ENCODE results near the gene B3GALNT1. TPM values are rescaled to one million over a fixed set of nuclear protein-coding genes. Genes with fewer than 3 reads are reported as not detected.

B3GALNT1 gene
- total RNA-seq, 2 donors from 2014 or later: 1.4 TPM; not detected in 1

- Mint-ChIP-seq H3K4me3 (no peak overlapping the region), H3K36me3 (ENCODE audit: low read depth) (no peaks in the 10 kb centered on the region), H3K27ac (no peak overlapping the region), H3K4me1 (peaks cover 3% of the 10 kb centered on the region), H3K27me3 (no peaks in the 10 kb centered on the region)
- ATAC-seq (no peak), DNase-seq (no peak)
- H3K9me3 ChIP-seq (ENCODE audit: control insufficient read depth, low read length, poor library complexity, severe bottlenecking): no peaks in the 10 kb centered on the region
Observed at GRCh38 chr3:161070252-161070930, 34.8 kb downstream of the B3GALNT1 start.

DNA sequence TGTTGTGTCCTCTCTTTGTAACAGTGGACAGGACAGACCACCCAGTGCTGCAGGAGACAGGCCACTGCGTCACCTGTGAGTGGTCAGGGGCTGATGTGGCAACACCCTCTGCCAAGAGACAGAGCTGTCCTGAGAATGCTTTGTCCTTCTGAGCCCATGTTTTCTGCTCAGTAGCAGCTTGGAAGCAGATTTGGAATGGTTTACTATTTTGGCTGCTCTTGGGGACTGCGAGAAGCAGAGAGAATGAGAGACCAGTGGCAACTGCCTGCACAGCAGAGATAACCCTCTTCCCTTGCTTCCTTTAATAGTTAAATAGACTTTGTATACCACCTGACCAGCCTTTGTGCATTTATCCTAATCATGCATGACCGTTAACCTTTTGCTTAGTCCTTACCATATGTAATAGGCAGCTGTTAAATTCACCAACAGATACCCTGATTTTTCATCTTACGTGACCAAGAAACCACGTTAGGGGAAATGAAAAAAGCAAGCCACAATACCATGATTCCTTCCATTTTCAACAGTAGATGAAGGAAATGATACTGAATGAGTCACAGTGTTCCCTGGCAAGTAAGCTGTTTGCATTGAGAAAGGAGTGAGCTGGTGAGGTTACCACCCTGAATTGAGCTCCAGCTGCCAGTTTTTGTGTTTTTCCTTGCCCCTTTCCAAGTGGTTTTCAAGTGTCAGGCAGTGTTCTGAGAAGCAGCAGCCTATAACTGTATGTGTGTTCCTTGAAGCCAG lies 35.5 kb downstream of the B3GALNT1 start:
- no peak overlapping the region for H3K27ac Mint-ChIP-seq
- no peak overlapping the region for H3K4me3 Mint-ChIP-seq
- H3K9me3 ChIP-seq (ENCODE audit: control insufficient read depth, low read length, poor library complexity, severe bottlenecking): no peaks in the 10 kb centered on the region
- H3K4me1 Mint-ChIP-seq: peaks cover 3% of the 10 kb centered on the region
- DNase-seq (no peak), ATAC-seq (no peak)
- H3K36me3 Mint-ChIP-seq (ENCODE audit: low read depth): no peaks in the 10 kb centered on the region
- no peaks in the 10 kb centered on the region for H3K27me3 Mint-ChIP-seq

DNA sequence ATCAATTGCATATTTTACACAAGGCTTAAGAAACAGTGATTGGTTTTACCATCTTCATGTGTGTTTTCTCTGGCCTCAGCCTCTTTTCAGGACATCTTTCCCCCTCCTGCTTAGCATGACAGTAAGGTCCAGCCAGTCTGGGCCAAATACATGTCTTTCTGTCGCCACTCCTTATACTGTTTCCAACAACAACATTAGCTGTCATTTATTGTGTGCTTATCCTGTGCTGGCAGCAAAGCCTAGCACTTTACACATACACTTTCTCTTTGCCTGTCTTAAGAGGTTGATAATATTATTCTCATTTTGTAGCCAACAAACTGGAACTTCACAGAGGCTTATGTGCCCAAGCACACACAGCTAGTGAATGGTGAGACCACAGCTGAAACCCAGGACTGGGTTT lies 37.8 kb downstream of the B3GALNT1 start:
- no peak for DNase-seq
- Mint-ChIP-seq H3K4me3 (no peak overlapping the region), H3K36me3 (ENCODE audit: low read depth) (no peaks in the 10 kb centered on the region), H3K27me3 (no peaks in the 10 kb centered on the region), H3K27ac (no peak overlapping the region), H3K4me1 (no peaks in the 10 kb centered on the region)
- H3K9me3 ChIP-seq (ENCODE audit: control insufficient read depth, low read length, poor library complexity, severe bottlenecking): no peaks in the 10 kb centered on the region
- ATAC-seq: no peak

GRCh38 chr3:161066930-161067329 lies 38.2 kb downstream of the B3GALNT1 start:
- Mint-ChIP-seq H3K36me3 (ENCODE audit: low read depth) (no peaks in the 10 kb centered on the region), H3K4me1 (no peaks in the 10 kb centered on the region), H3K4me3 (no peak overlapping the region), H3K27ac (no peak overlapping the region), H3K27me3 (no peaks in the 10 kb centered on the region)
- ATAC-seq: no peak
- no peak for DNase-seq
- H3K9me3 ChIP-seq (ENCODE audit: control insufficient read depth, low read length, poor library complexity, severe bottlenecking): no peaks in the 10 kb centered on the region

DNA sequence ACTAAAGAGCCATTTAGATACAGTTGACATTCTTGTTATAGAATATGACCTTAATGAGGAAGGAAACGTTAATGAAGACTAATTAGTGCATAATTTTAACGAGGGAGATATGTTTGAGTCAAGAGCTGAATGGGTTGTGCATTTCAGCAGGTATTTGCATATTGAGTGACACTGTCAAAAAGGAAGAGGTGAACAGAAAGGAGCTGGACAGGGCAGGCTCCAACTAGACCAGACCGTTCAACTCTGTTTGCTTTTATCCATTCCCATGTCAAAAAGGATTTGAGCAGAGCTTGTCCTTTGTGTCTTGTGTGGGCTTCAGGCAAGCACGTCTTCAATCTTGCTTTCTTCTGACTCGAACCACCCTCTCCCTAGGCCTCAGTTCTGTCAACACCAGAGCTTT lies 40.7 kb downstream of the B3GALNT1 start:
- Mint-ChIP-seq H3K27ac (no peak overlapping the region), H3K4me3 (no peak overlapping the region), H3K36me3 (ENCODE audit: low read depth) (no peaks in the 10 kb centered on the region), H3K27me3 (no peaks in the 10 kb centered on the region), H3K4me1 (no peaks in the 10 kb centered on the region)
- ATAC-seq (no peak), DNase-seq (no peak)
- no peaks in the 10 kb centered on the region for H3K9me3 ChIP-seq (ENCODE audit: control insufficient read depth, low read length, poor library complexity, severe bottlenecking)

- ATAC-seq: no peak
- H3K27ac Mint-ChIP-seq: no peak overlapping the region
Observed at GRCh38 chr3:161054860-161055604, 50.1 kb downstream of the B3GALNT1 start.

GRCh38 chr3:161051856-161052255 lies 53.3 kb downstream of the B3GALNT1 start:
- ATAC-seq (no peak), DNase-seq (no peak)
- Mint-ChIP-seq H3K27ac (no peak overlapping the region), H3K36me3 (ENCODE audit: low read depth) (no peaks in the 10 kb centered on the region), H3K4me1 (no peaks in the 10 kb centered on the region), H3K27me3 (no peaks in the 10 kb centered on the region), H3K4me3 (no peak overlapping the region)
- no peaks in the 10 kb centered on the region for H3K9me3 ChIP-seq (ENCODE audit: control insufficient read depth, low read length, poor library complexity, severe bottlenecking)

More at GRCh38 chr3:161054860-161055604, 50.1 kb downstream of the B3GALNT1 start:
- H3K4me1 Mint-ChIP-seq: no peaks in the 10 kb centered on the region
- no peak overlapping the region for H3K4me3 Mint-ChIP-seq
- no peaks in the 10 kb centered on the region for H3K9me3 ChIP-seq (ENCODE audit: control insufficient read depth, low read length, poor library complexity, severe bottlenecking)
- no peaks in the 10 kb centered on the region for H3K36me3 Mint-ChIP-seq (ENCODE audit: low read depth)
- no peaks in the 10 kb centered on the region for H3K27me3 Mint-ChIP-seq
- no peak for DNase-seq

- no peaks in the 10 kb centered on the region for H3K9me3 ChIP-seq (ENCODE audit: control insufficient read depth, low read length, poor library complexity, severe bottlenecking)
- Mint-ChIP-seq H3K27ac (no peak overlapping the region), H3K4me3 (no peak overlapping the region), H3K27me3 (no peaks in the 10 kb centered on the region), H3K36me3 (ENCODE audit: low read depth) (no peaks in the 10 kb centered on the region), H3K4me1 (no peaks in the 10 kb centered on the region)
- ATAC-seq: no peak
- DNase-seq: no peak
Observed at GRCh38 chr3:161050935-161051334, 54.2 kb downstream of the B3GALNT1 start.

GRCh38 chr3:161049683-161050248 lies 55.4 kb downstream of the B3GALNT1 start:
- Mint-ChIP-seq H3K4me1 (no peaks in the 10 kb centered on the region), H3K4me3 (no peak overlapping the region), H3K27me3 (no peaks in the 10 kb centered on the region), H3K36me3 (ENCODE audit: low read depth) (no peaks in the 10 kb centered on the region), H3K27ac (no peak overlapping the region)
- no peaks in the 10 kb centered on the region for H3K9me3 ChIP-seq (ENCODE audit: control insufficient read depth, low read length, poor library complexity, severe bottlenecking)
- DNase-seq (no peak), ATAC-seq (no peak)

DNA sequence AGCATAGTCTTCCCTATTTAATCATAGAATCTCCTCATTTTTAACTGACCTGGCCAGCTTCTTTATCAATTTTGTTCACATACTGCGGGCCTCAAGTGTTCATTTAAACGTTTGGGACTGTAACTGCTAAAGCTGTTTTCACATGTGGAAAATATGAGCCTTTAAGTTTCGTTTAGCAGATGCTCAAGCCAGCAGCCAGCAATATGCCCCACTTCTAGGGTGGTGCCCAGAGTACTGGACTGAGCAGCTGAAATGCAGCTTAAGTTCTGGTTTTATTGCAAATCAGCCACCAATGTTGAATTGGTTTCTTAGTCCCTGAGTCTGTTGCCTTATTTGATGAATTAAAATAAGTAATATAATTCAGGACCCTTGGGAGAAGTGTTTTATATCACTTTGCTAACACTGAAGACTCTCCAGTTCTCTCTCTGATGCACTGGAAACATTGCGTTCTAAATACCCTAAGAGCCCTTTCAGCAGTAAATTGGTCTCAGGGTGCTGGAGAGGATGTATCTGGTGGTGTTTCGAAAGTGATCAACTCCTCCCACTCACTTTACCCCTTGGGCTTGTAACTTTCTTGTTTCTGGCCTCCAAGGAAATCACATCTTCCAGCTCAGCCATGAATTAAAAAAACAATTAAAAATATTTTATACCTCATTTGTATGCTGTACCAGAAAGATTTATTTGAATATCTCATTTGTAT lies 61.7 kb downstream of the B3GALNT1 start:
- H3K4me1 Mint-ChIP-seq: no peaks in the 10 kb centered on the region
- no peak for ATAC-seq

DNA sequence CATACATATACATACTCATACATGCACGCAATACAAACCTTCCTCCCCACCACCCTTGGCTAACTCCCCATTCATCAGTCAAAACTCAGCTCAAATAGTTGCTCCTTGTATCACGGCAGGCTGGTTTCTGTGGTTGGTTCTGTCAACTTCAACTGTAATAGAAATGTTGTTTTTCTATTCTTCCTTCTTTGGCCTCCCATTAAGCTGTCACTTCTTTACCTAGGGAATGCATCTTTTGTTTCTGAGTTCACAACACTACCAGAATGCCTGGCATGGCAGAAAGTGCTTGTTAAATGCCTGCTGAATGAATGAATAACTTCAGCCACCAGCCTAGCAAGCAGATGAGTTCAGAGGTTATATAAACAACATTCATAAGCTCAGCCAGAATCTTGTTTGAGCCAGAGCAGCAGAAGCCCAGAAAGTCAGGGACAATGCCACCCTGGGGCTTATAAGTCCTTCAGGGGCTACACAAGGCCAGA lies 63.1 kb downstream of the B3GALNT1 start:
- Mint-ChIP-seq H3K27ac (no peak overlapping the region), H3K27me3 (no peaks in the 10 kb centered on the region), H3K4me3 (no peak overlapping the region), H3K36me3 (ENCODE audit: low read depth) (peaks cover 4% of the 10 kb centered on the region), H3K4me1 (no peaks in the 10 kb centered on the region)
- ATAC-seq: no peak
- no peak for DNase-seq
- no peaks in the 10 kb centered on the region for H3K9me3 ChIP-seq (ENCODE audit: control insufficient read depth, low read length, poor library complexity, severe bottlenecking)

More for the DNA sequence above, 61.7 kb downstream of the B3GALNT1 start:
- Mint-ChIP-seq H3K27me3 (no peaks in the 10 kb centered on the region), H3K4me3 (no peak overlapping the region), H3K36me3 (ENCODE audit: low read depth) (peaks cover 4% of the 10 kb centered on the region), H3K27ac (no peak overlapping the region)
- DNase-seq: no peak
- H3K9me3 ChIP-seq (ENCODE audit: control insufficient read depth, low read length, poor library complexity, severe bottlenecking): no peaks in the 10 kb centered on the region

GRCh38 chr3:161038725-161039124 lies 66.4 kb downstream of the B3GALNT1 start:
- Mint-ChIP-seq H3K27me3 (no peaks in the 10 kb centered on the region), H3K36me3 (ENCODE audit: low read depth) (peaks cover 4% of the 10 kb centered on the region), H3K4me1 (no peaks in the 10 kb centered on the region), H3K27ac (no peak overlapping the region), H3K4me3 (no peak overlapping the region)
- no peak for ATAC-seq
- no peak for DNase-seq
- H3K9me3 ChIP-seq (ENCODE audit: control insufficient read depth, low read length, poor library complexity, severe bottlenecking): no peaks in the 10 kb centered on the region
